H9 (cell line): ENCODE measurements around the gene MLST8. TPM values are rescaled to one million over a fixed set of nuclear protein-coding genes. Genes with fewer than 3 reads are reported as not detected.

Experiments
- DNase-seq: peaks from one replicate; pipeline ENCODE4 v3.0.0-alpha.2; 2017
- H2AFZ ChIP-seq: one replicate; pipeline ENCODE4 v1.6.1; 2013; ENCODE audit warnings: mild to moderate bottlenecking, low read length, control low read depth, moderate library complexity
- H2AK5ac ChIP-seq: 2 replicates; pipeline ENCODE4 v1.6.1; 2013; ENCODE audit warnings: low read length, control low read depth, mixed read lengths; ENCODE audit not compliant: insufficient read length
- H2BK120ac ChIP-seq: one replicate; pipeline ENCODE4 v1.6.1; 2013; ENCODE audit warnings: low read depth, mild to moderate bottlenecking, low read length, control low read depth, inconsistent platforms; ENCODE audit not compliant: poor library complexity, severe bottlenecking
- H2BK12ac ChIP-seq: 2 replicates; pipeline ENCODE4 v1.6.1; 2013; ENCODE audit warnings: low read length, control low read depth, mixed read lengths, low read depth; ENCODE audit not compliant: insufficient read length
- H2BK15ac ChIP-seq: 2 replicates; pipeline ENCODE4 v1.6.1; 2013; ENCODE audit warnings: low read depth, low read length, control low read depth
- H2BK20ac ChIP-seq: one replicate; pipeline ENCODE4 v1.6.1; 2013; ENCODE audit warnings: low read depth, mild to moderate bottlenecking, low read length, control low read depth, inconsistent platforms; ENCODE audit not compliant: poor library complexity, severe bottlenecking
- H2BK5ac ChIP-seq: 2 replicates; pipeline ENCODE4 v1.6.1; 2013; ENCODE audit warnings: low read length, control low read depth, mixed read lengths; ENCODE audit not compliant: insufficient read length
- H3K14ac ChIP-seq: 2 replicates; pipeline ENCODE4 v1.6.1; 2013; ENCODE audit warnings: low read length, control low read depth; ENCODE audit not compliant: insufficient read depth
- H3K18ac ChIP-seq: 2 replicates; pipeline ENCODE4 v1.6.1; 2013; ENCODE audit warnings: low read depth, mild to moderate bottlenecking, mixed read lengths, low read length, control low read depth; ENCODE audit not compliant: insufficient read length
- H3K23ac ChIP-seq: 2 replicates; pipeline ENCODE4 v1.6.1; 2013; ENCODE audit warnings: low read length, control low read depth, mixed read lengths, low read depth; ENCODE audit not compliant: insufficient read length
- H3K23me2 ChIP-seq: 2 replicates; pipeline ENCODE4 v1.6.1; 2013; ENCODE audit warnings: low read depth, mild to moderate bottlenecking, mixed read lengths, low read length, control low read depth; ENCODE audit not compliant: insufficient read length, poor library complexity, severe bottlenecking
- H3K27ac ChIP-seq: 2 replicates; pipeline ENCODE4 v1.5.1; 2013; ENCODE audit warnings: low read length, control low read depth, mixed read lengths, low read depth; ENCODE audit not compliant: insufficient read length
- H3K27me3 ChIP-seq: 2 replicates; pipeline ENCODE4 v1.6.1; 2013; ENCODE audit warnings: low read length, control low read depth, inconsistent platforms; ENCODE audit not compliant: insufficient read depth
- H3K4ac ChIP-seq: 2 replicates; pipeline ENCODE4 v1.6.1; 2013; ENCODE audit warnings: low read depth, mild to moderate bottlenecking, control low read depth, inconsistent platforms, low read length, moderate library complexity
- H3K4me1 ChIP-seq: 2 replicates; pipeline ENCODE4 v1.6.1; 2013; ENCODE audit warnings: low read length, control low read depth, inconsistent platforms; ENCODE audit not compliant: insufficient read depth
- H3K4me2 ChIP-seq: 2 replicates; pipeline ENCODE4 v1.6.1; 2013; ENCODE audit warnings: low read length, control low read depth, mixed read lengths; ENCODE audit not compliant: insufficient read length, insufficient read depth
- H3K56ac ChIP-seq: 2 replicates; pipeline ENCODE4 v1.6.1; 2013; ENCODE audit warnings: low read depth, mild to moderate bottlenecking, mixed read lengths, low read length, control low read depth; ENCODE audit not compliant: insufficient read length
- H3K79me1 ChIP-seq: 2 replicates; pipeline ENCODE4 v1.6.1; 2013; ENCODE audit warnings: low read depth, mild to moderate bottlenecking, moderate library complexity, low read length, control low read depth, inconsistent platforms; ENCODE audit not compliant: insufficient read depth, poor library complexity, severe bottlenecking
- H3K79me2 ChIP-seq: 2 replicates; pipeline ENCODE4 v1.6.1; 2013; ENCODE audit warnings: low read length, control low read depth, inconsistent platforms; ENCODE audit not compliant: insufficient read depth
- H3K9ac ChIP-seq: 2 replicates; pipeline ENCODE4 v1.6.1; 2013; ENCODE audit warnings: low read length, control low read depth, mixed read lengths; ENCODE audit not compliant: insufficient read length; ENCODE audit errors: extremely low read depth
- H3K9me3 ChIP-seq: one replicate; pipeline ENCODE4 v1.6.1; 2013; ENCODE audit warnings: low read depth, low read length, inconsistent platforms; ENCODE audit not compliant: control insufficient read depth
- H3T11ph ChIP-seq: one replicate; pipeline ENCODE4 v1.6.1; 2013; ENCODE audit warnings: mild to moderate bottlenecking, low read length, control low read depth, inconsistent platforms
- H4K20me1 ChIP-seq: one replicate; pipeline ENCODE4 v1.6.1; 2013; ENCODE audit not compliant: control insufficient read depth, insufficient read length, insufficient read depth
- H4K5ac ChIP-seq: 2 replicates; pipeline ENCODE4 v1.6.1; 2013; ENCODE audit warnings: low read depth, mild to moderate bottlenecking, mixed read lengths, low read length, control low read depth; ENCODE audit not compliant: insufficient read length
- H4K8ac ChIP-seq: replicated peaks from 2 replicates; pipeline ENCODE4 v1.6.1; 2013; ENCODE audit warnings: low read length, control low read depth, mixed read lengths, low read depth; ENCODE audit not compliant: insufficient read length
- H4K91ac ChIP-seq: 2 replicates; pipeline ENCODE4 v1.6.1; 2013; ENCODE audit warnings: low read depth, mild to moderate bottlenecking, moderate library complexity, mixed read lengths, low read length, control low read depth; ENCODE audit not compliant: insufficient read length
- H3K27ac Mint-ChIP-seq, 3 experiments: 2 replicates in 2 of 3; 3 replicates in 1 of 3; pipeline ENCODE4 v1.8.0; 2020 to 2021; ENCODE audit warnings: mixed read lengths in 3 of 3, mild to moderate bottlenecking in 1 of 3, moderate library complexity in 1 of 3
- H3K27me3 Mint-ChIP-seq: 2 replicates; pipeline ENCODE4 v1.8.0; 2021; ENCODE audit warnings: low read depth, mild to moderate bottlenecking, moderate library complexity, mixed read lengths
- H3K36me3 Mint-ChIP-seq, 3 experiments: 2 replicates in 2 of 3; 3 replicates in 1 of 3; pipeline ENCODE4 v1.8.0; 2020 to 2021; ENCODE audit warnings: low read depth in 3 of 3, mixed read lengths in 3 of 3; ENCODE audit not compliant: insufficient read depth in 1 of 3
- H3K4me1 Mint-ChIP-seq, 2 experiments: 2 replicates each; pipeline ENCODE4 v1.8.0; 2020; ENCODE audit warnings: mixed read lengths in 2 of 2
- H3K4me3 Mint-ChIP-seq, 2 experiments: 2 replicates in 1 of 2; 3 replicates in 1 of 2; pipeline ENCODE4 v1.8.0; 2020 to 2021; ENCODE audit warnings: mild to moderate bottlenecking in 2 of 2, mixed read lengths in 2 of 2, moderate library complexity in 1 of 2
- H3K9me3 Mint-ChIP-seq, 2 experiments: 2 replicates in 1 of 2; 3 replicates in 1 of 2; pipeline ENCODE4 v1.8.0; 2020; ENCODE audit warnings: mild to moderate bottlenecking in 2 of 2, mixed read lengths in 2 of 2, moderate library complexity in 1 of 2
- CTCF ChIP-seq: fragments of 200-600 bp; sonication (generic); conservative IDR thresholded peaks from 3 replicates; pipeline ENCODE4 v1.8.0; 2021; ENCODE audit warnings: antibody characterized with exemption, mild to moderate bottlenecking
- WGBS: extraction: QIAGEN DNeasy Blood & Tissue Kit; methylation state at CpG from one replicate; pipeline ENCODE4 v1.1.7; 2013; ENCODE audit warnings: missing lambda C conversion rate, low lambda C conversion rate, mixed read lengths; ENCODE audit not compliant: insufficient read length; ENCODE audit errors: extremely low coverage; 5-methylcytosine and 5-hydroxymethylcytosine counted together
- total RNA-seq: library from RNA; stranded (reverse); gene quantifications from 2 replicates; pipeline ENCODE4 v1.2.1, GENCODE V29; 2021

The MLST8 gene
- total RNA-seq, 1 experiment from 2014 or later, result 74.5 TPM

GRCh38 chr16:2250652-2251295 lies 45.5 kb downstream of the MLST8 start:
- no peaks in the 10 kb centered on the region; the same call in 1 of the 2 replicates for H3K79me2 ChIP-seq
- Mint-ChIP-seq H3K27ac (peak overlapping the region; percentile 80 to 87 (median 87); a peak in 6 of 7 replicates), H3K36me3 (peaks cover 24 to 61% (median 51%) of the 10 kb centered on the region in 3 experiments), H3K9me3 (no peaks in the 10 kb centered on the region), H3K27me3 (no peaks in the 10 kb centered on the region), H3K4me3 (peak overlapping the region; percentile 87 to 93), H3K4me1 (peaks cover 13 to 20% of the 10 kb centered on the region in 2 experiments)
- H3K9ac ChIP-seq, result peak overlapping the region; percentile 60
- no peak overlapping the region for H3K4ac ChIP-seq
- H2BK20ac ChIP-seq, result no peak overlapping the region
- H3K27me3 ChIP-seq, result no peaks in the 10 kb centered on the region
- no peaks in the 10 kb centered on the region for H4K20me1 ChIP-seq
- H3K4me1 ChIP-seq, result no peaks in the 10 kb centered on the region
- peak overlapping the region; percentile 92 for H3K18ac ChIP-seq
- H2AK5ac ChIP-seq, result no peak overlapping the region
- no peak overlapping the region for H3K56ac ChIP-seq
- no peak overlapping the region for H3K23ac ChIP-seq
- DNase-seq, result no peak
- no peak overlapping the region for H2BK5ac ChIP-seq
- no peak overlapping the region for H2AFZ ChIP-seq
- no peak for TF ChIP-seq CTCF
- H3K14ac ChIP-seq, result peak overlapping the region; percentile 84
- H4K91ac ChIP-seq, result no peak overlapping the region
- no peak overlapping the region for H4K8ac ChIP-seq
- no peaks in the 10 kb centered on the region for H3K79me1 ChIP-seq
- H3T11ph ChIP-seq, result no peak overlapping the region
- no peak overlapping the region for H2BK15ac ChIP-seq
- peak overlapping the region; percentile 57 for H3K4me2 ChIP-seq
- no CpG with 5 or more reads among the region's 35 CpGs for WGBS
- no peak overlapping the region for H4K5ac ChIP-seq
- H3K27ac ChIP-seq, result no peak overlapping the region
- H3K23me2 ChIP-seq, result peaks cover 4% of the 10 kb centered on the region
- H2BK12ac ChIP-seq, result no peak overlapping the region
- H3K9me3 ChIP-seq, result no peaks in the 10 kb centered on the region
- H2BK120ac ChIP-seq, result no peak overlapping the region
